Stimulated activated CD8-positive, alpha-beta memory T cell treated with anti-CD3 and anti-CD28 coated beads, Interleukin-12 subunit alpha, Interleukin-12 subunit beta, amount 100 ng/mL, for 24 hours (primary cell): Measurements from ENCODE around the gene MS4A18.
"Not testable (repeated sequence)": the region's sequence is repeated elsewhere in the genome, so short reads cannot be mapped to it uniquely, and the experiment has no call there.

ENCODE experiments used
- DNase-seq: peaks from one replicate; pipeline ENCODE4 v3.0.0-alpha.2; 2020; ENCODE audit errors: extremely low read depth

The MS4A18 gene

GRCh38 chr11:60724420-60724819 is at the start of gene MS4A18:
TSS of gene MS4A18 (plus strand) at chr11:60724720.
- DNase-seq: no peak

- DNase-seq: not testable (repeated sequence)
Measured at GRCh38 chr11:60678231-60678630, 46.3 kb upstream of the MS4A18 start.

- DNase-seq: no peak
Measured at GRCh38 chr11:60679879-60680278, 44.6 kb upstream of the MS4A18 start.

- DNase-seq: no peak
Measured at GRCh38 chr11:60680455-60681119, 43.9 kb upstream of the MS4A18 start.

- DNase-seq: not testable (repeated sequence)
Measured at GRCh38 chr11:60684541-60684848, 40.0 kb upstream of the MS4A18 start.

GRCh38 chr11:60691661-60692060 is 32.9 kb upstream of the MS4A18 start:
- no peak for DNase-seq

- no peak for DNase-seq
Measured at GRCh38 chr11:60699284-60699691, 25.2 kb upstream of the MS4A18 start, which contains the start of gene MS4A8. TSS of gene MS4A8 (plus strand) at chr11:60699612. CDS start at chr11:60700861, 1,249 bp downstream.

- DNase-seq: no peak
Measured at GRCh38 chr11:60699936-60700335, 24.6 kb upstream of the MS4A18 start.

- no peak for DNase-seq
Measured at GRCh38 chr11:60700689-60701468, 23.6 kb upstream of the MS4A18 start.

- DNase-seq: no peak
Measured at GRCh38 chr11:60701469-60701818, 23.1 kb upstream of the MS4A18 start.

- DNase-seq: no peak
Measured at GRCh38 chr11:60703374-60703773, 21.1 kb upstream of the MS4A18 start.

- no peak for DNase-seq
Measured at GRCh38 chr11:60705895-60706294, 18.6 kb upstream of the MS4A18 start.

- no peak for DNase-seq
Measured at GRCh38 chr11:60706931-60707330, 17.6 kb upstream of the MS4A18 start.

GRCh38 chr11:60710482-60710881 is 14.0 kb upstream of the MS4A18 start:
- no peak for DNase-seq

GRCh38 chr11:60711276-60711675 is 13.2 kb upstream of the MS4A18 start:
- DNase-seq: no peak

- not testable (repeated sequence) for DNase-seq
Measured at GRCh38 chr11:60713423-60713822, 11.1 kb upstream of the MS4A18 start.

- DNase-seq: no peak
Measured at GRCh38 chr11:60717956-60718355, 6.6 kb upstream of the MS4A18 start.

GRCh38 chr11:60718524-60719316 is 5.8 kb upstream of the MS4A18 start:
- DNase-seq: no peak

GRCh38 chr11:60719391-60719790 is 5.1 kb upstream of the MS4A18 start:
- DNase-seq: no peak

- no peak for DNase-seq
Measured at GRCh38 chr11:60720460-60720859, 4.1 kb upstream of the MS4A18 start.

- no peak for DNase-seq
Measured at GRCh38 chr11:60725592-60725991, 1.1 kb downstream of the MS4A18 start.

GRCh38 chr11:60731586-60731985 is 7.1 kb downstream of the MS4A18 start:
- no peak for DNase-seq

GRCh38 chr11:60734279-60734678 is 9.8 kb downstream of the MS4A18 start:
- no peak for DNase-seq
